CD4-positive, alpha-beta T cell treated with Interleukin-21 for 1 hour (primary cell): ENCODE results near the gene NKAPD1.
"Not testable (repeated sequence)": the region's sequence is repeated elsewhere in the genome, so short reads cannot be mapped to it uniquely, and the experiment has no call there.

Experiments used
- DNase-seq: peaks from one replicate; pipeline ENCODE4 v3.0.0-alpha.2; 2020

NKAPD1 gene

DNA sequence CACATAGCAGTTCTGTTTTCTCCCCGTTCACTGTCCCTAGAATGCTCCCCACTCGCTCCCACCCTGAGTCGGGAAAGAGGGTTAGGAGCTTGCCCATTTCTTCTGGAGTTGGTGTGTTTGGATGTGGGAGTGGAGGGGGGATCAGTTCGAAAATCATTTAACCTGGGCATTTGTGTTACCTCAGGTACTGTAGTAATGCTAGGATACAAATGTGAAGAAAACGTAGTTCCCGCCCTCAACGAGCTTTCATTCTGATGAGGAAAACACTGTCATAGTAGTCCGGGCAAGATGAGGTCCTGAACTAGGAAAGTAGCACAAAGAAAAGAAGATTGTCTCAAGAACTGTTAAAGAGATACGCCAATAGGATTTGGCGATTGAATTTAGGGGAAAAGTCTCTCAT lies 13.1 kb downstream of the NKAPD1 start:
- no peak for DNase-seq

DNA sequence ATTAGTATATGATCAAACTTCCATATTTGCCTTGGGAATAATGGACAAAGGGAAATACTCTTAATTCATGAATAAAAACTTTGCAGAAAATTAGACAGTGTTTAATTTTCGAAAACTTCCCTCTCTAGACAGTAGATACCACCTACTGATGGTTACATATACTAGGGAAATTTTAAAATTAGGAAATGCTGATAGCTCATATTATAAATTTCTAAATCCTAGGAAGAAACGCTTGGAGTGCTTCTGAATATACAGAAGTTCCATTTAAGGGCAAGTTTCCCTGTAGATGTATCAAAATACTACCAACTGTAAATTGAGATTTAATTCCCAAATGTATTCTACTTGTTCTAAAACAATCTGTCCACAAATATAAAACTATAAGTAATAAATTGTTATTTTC lies 21.2 kb downstream of the NKAPD1 start:
- DNase-seq = not testable (repeated sequence)

DNA sequence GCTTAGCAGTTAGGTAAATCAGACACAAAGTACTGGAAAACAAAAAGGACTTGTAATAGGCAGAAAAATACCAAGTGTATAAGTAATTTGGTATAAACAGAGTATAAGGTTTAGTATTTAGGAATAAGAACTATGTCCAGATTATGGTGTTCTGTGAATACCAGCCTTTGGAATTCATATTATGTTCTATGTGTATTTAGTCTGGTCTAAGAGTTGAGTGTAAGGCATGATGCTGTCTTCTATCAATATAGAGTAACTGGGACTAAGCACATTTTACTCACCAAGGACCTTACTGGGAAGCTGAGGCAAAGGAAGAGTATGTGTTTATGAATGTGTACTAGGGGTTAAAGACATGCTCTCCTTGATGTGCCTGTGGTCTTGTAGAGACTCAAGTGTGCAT lies 22.1 kb downstream of the NKAPD1 start:
- no peak for DNase-seq

DNA sequence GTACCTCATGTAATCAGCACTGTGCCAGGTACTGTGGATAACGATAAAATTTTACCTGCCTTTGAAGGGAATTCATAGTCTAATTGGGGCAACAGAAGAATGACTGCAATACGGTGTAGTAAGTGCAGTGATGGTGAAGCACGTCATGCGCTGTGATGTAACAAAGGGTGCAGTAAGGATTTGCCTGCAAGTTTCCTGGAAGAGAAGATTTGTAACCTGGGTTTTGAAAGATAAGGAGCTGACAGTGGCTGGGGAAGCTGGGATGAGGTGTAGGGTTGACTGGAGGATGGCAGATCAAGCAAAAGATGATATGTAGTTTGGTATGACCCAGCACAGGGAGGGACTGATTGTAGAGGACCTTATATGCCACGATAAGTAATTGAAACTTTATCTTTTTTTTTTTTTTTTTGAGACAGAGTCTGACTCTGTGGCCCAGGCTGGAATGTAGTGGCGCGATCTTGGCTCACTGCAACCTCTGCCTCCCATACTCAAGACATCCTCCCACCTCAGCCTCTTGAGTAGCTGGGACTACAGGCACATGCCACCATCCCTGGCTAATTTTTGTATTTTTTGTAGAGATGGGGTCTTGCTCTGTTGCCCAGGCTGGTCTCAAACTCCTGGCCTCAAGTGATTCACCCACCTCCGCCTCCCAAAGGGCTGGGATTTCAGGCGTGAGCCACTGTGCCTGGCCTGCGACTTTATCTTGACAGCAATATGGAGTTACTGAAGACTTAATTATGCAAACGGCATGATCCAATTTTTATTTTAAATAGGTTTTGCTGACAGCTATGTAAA lies 23.8 kb downstream of the NKAPD1 start:
- no peak for DNase-seq

DNA sequence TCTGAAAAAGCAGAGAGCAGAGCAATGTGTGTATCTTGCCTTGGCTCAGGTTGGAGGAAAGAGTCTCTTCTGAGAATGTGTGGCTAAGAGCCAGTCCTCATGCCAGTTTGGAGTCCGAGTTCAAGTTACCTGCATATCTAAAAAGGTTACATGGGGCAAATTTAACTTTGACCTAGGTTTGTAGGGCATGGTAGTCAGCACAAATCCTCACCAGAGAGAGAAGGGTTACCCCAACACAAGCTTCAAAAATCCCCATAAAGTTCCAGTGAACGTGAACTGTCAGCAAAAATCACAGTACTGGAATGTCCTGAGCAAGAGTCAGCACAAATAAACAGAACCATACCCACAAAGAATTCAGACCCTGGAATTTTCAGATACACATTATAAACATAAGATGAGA lies 26.4 kb downstream of the NKAPD1 start:
- DNase-seq = no peak

DNA sequence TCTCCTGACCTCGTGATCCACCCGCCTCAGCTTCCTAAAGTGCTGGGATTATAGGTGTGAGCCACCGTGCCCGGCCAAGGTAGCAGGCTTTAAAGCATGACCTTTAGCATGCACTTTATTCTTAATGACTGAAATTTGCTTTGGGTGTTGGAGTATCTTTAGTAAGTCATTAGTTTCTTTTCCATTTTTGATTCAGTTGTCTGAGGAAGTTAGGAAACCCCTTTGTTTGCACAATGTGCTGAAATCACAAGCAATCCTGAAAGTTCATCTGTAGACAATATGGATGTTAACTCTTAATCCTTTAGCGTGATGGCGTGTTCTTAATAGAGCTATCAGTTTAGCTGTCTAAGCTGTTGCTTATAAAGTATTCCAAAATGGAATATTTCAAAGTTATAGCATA lies 29.3 kb downstream of the NKAPD1 start:
- no peak for DNase-seq

DNA sequence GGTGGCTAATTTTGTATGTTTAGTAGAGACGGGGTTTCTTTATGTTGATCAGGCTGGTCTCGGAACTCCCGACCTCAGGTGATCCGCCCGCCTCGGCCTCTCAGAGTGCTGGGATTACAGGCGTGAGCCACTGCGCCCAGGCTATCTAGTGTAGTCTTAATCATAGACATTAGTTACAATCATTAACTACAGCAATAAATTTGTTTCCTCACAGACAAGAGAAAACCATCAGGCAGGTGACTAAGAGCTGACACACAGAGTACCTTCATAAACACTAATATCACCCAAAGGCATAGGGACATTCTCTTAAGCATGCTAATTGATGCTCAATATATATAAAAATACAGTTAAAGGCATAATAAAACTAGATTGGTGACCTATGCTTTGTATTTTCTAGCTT lies 32.0 kb downstream of the NKAPD1 start:
- DNase-seq = no peak

DNA sequence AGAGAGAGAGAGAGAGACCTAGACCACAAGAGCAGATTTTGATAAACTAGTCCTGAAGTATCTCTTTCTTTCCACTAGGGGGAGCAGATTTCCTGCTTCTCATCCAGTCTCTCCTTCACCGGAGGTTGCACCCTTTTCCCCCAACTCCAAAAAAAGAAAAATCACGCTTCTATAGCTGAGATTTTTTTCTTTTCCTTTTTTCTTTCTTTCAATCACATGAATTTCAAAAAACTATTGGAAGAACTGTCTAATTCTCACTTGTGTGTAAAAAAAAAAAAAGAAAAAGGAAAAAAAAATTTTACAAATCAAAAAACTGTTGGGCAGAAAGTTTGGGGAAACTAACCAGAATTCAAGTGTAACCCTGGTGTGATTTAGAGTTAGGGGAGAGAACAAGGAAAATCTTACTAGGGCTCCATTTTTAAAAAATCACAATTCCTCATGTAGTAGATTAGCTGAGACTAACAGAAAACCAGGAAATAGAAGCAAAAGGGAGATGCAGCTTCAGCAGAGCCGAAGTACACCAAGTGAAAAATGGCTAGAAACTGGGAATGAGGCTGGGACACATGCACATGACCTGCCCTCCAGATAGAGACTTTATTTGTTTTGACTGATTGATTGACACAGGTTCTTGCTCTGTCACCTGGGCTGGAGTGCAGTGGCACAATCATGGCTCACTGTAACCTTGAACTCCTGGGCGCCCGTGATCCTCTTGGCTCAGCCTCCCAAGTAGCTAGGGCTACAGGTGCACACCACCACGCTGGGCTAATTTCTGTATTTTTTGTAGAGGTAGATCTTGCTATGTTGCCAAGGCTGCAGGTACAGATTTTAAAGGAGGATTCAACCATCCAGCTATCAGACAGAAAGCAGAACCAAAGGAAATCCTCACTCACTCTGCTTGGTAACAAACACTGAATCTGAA lies 39.7 kb downstream of the NKAPD1 start:
- peak; percentile 50 for DNase-seq

DNA sequence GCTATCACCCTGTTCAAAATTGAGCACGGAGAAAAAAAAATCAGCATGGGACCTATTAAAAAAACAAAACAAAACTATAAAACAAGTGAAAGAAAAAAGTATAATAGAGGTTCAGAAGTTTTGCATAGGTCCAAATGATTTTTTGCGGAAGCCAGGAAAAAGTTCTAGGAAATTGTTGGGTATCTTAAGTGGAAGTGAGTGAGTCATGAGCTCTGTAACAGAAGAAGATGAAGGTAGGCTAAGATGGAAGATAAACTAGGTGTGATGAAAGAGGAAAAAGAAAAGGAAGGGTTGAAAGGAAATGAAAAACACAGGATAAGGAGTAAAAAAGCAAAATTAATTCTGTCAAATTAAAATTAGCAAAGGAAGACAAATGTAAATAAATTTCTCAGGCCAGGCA lies 40.4 kb downstream of the NKAPD1 start:
- DNase-seq = no peak

DNA sequence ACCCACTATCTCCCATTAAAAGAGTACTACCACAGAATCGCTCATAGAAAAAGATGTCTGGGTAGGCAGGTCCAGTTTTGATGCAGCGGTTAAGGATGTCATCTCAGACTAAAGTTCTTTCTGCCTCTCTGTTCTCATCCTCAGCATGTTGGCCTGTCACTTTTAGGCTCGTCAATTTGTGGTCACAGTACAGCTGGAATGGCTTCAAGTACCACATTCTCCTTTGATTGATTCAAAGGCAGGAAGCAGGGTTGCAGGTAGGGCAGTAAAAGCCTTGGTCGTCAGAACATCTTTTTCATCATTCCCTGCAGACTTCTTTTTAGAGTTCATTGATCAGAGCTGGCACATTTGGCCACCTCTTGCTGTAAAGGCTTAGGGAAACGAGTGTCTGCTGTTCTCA lies 41.3 kb downstream of the NKAPD1 start:
- DNase-seq = no peak

DNA sequence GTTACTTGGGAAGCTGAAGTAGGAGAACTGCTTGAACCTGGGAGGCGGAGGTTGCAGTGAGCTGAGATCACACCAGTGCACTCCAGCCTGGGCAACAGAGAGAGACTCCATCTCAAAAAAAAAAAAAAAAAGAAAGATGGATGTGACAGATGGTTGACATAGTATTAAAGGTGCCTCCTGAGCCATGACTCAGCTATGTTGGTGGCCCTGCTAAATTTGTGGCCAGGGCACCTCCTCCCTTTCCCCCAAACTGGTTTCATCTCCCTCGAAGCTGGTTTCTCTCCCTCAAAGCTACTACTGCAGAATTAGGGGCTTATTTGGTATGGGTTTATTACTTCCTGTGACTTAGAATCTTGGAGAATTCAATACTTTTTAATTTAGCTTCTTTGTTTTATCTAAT lies 44.1 kb downstream of the NKAPD1 start:
- DNase-seq = no peak

DNA sequence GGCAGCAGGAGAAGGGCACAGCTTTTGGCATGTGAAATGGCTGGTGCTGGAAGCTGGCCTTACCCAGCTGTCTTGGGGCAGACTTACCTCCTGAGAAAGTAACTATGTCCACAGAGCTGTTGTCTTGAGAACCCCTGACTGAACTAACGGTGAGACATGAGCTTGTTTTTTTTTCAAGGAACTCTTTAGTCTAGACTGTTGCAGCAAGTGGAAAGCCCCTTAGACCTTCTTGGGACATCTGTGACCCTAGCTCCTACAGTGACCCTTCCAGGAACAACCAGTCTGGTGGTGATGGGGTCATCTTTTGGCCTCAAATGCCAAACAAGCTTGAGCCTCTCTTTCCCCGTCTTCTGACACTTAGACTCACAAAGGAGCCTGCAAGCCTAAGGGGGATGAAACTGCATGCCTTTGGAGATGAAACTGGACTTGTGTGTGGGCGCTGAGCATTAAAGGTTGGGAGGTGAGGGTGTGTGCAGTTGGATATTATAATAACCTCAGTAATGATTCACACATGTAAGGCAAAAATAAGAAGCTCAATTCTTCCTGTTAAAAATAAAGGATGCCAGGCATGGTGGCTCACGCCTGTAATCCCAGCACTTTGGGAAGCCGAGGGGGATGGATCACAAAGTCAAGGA lies 48.0 kb downstream of the NKAPD1 start:
- no peak for DNase-seq

DNA sequence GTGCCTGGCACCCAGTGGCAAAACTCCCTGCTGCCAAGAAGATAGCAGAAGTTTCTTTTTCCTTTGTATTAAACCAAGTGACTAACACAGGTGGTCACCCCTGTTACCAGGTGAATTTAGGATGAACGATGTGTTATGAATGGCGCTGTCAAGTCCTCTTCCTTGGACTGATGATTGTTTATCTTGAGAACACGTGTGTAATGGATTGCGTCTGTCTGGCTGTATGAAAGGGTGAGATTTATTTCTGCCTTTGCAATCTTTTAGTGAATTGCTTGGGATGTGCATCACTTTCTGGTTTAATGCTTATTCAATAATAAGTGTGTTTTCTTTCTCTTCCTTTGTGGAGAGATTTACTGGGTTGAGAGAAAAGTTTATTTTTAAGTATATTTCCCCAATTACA lies 49.0 kb downstream of the NKAPD1 start:
- DNase-seq = no peak

DNA sequence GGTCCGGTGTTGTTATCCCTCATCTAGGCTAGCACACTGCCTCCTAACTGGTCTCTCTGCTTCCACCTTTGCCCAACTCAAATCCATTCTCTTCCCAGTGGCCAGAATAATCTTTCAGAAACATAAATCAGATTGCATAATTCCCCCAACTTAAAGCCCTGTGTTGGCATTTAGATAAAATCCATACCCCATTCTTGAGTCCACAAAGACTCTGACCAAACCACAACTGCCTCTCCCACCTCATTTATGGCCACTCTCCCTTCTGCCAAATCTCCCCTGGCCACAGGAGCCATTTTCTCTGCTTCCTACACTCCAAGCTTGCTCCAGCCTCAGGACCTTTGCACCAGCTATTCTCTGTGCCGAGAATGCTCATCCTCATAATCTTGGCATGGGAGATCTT lies 53.0 kb downstream of the NKAPD1 start:
- no peak for DNase-seq

DNA sequence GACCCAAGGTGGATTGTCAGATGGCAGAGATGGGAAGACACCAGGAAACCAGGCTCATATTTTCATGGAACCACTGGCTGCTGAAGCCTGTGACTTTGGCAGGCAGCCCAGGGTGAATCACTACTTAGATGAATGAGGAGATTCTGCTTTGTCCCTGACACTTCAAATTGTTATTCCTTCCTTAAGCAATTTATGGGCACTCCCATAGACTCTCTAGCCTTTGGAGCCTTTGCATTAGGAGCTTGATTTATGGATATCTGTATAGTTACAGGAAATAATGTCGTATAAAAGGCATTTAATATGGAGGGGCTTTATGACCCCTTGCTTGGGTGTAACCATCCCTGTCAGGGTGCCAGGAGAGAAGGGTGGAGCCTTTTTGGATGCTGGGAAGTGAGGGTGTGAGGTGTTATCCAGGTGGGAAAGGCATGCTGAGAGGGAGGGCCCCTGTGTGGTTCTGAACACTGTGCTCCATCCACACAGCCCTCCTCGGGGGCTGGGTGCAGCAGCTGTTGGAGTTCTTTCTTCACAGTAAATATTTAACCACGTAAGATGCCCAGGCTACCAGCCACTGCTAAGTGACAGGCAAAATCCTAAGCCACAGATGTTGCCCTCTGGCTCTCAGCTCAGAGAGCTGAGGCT lies 54.5 kb downstream of the NKAPD1 start:
- no peak for DNase-seq

DNA sequence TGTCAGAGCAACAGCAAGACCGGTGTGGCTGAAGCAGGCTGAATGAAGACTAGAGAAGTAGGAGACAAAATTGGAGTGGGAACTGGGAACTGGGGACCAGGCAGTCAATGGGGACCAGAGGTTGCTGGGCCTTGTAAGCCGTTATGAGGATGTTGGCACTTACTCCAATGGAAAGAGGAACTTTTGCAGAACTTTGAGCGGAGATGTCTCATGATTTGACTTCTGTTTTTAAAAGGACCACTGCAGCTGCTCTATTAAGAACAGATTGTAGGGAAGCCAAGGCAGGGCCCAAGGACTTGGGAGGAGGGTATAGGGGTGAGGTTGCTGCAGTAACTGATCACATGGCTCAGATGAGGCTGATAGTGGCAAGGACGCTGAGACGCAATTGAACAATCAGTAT lies 55.6 kb downstream of the NKAPD1 start:
- no peak for DNase-seq

DNA sequence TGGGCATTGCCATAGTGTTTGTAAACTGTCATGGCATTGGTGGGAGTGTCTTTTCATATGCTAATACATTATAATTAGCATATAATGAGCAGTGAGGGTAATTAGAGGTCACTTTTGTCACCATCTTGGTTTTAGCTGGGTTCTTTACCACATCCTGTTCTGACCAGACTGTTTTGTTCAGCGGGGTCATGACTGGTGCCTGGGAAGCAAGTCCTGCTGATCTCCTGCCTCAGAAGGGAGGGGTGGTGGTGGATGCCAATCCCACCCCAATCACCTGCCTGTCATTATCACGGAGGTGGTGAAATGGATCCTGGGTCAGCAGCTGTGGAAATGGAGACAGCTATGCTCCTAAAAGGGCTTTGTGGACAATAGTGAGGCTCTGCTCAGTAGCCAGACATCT lies 58.6 kb downstream of the NKAPD1 start:
- no peak for DNase-seq

DNA sequence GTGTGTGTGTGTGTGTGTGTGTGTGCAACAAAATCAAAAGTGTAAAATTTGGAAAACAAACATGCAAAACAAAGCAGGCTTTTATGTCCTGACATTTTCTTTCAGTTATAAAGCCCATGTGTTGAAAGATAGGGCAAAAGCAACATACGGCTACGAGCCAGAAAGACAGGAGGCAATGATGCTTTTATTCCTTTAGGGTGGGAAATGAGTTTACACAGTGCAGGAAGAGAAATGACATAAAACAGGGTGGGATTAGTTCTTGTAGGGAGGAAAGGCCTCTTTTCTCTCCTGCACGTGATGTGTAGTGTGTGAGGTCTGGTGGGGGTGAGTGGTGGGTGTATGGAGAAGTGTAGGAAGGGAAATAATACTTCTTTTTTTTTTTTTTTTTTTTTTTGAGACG lies 60.4 kb downstream of the NKAPD1 start:
- no peak for DNase-seq
